Transverse colon (tissue), 4 donors: ENCODE data around the gene INO80. TPM values are rescaled to one million over a fixed set of nuclear protein-coding genes. Genes with fewer than 3 reads are reported as not detected.

Experiments used
- DNase-seq: peaks from one replicate; pipeline ENCODE4 v3.0.0-alpha.2; 2019
- H3K27ac ChIP-seq, 4 donors: fragments of 200-600 bp; sonication (generic); 2 replicates each; pipeline ENCODE4 v1.5.1; 2016 to 2018; ENCODE audit warnings: inconsistent platforms in 4 of 4
- H3K27me3 ChIP-seq: fragments of 200-600 bp; sonication (generic); 2 replicates; pipeline ENCODE4 v1.5.1; 2017; ENCODE audit warnings: inconsistent platforms
- H3K36me3 ChIP-seq, 4 donors: fragments of 200-600 bp; sonication (generic); 2 replicates each; pipeline ENCODE4 v1.5.1; 2017 to 2019; ENCODE audit warnings: inconsistent platforms in 4 of 4
- H3K4me1 ChIP-seq, 4 donors: fragments of 200-600 bp; sonication (generic); 2 replicates each; pipeline ENCODE4 v1.5.1; 2017 to 2020; ENCODE audit warnings: inconsistent platforms in 4 of 4
- H3K4me3 ChIP-seq, 4 donors: fragments of 200-600 bp; sonication (generic); 1 replicate in 1 of 4; 2 replicates in 3 of 4; pipeline versions ENCODE4 v1.5.1 to v1.6.1; 2017 to 2019; ENCODE audit warnings: inconsistent platforms in 4 of 4
- H3K9me3 ChIP-seq, 2 donors: fragments of 200-600 bp; sonication (generic); 2 replicates each; pipeline ENCODE4 v1.5.1; 2017 to 2019; ENCODE audit warnings: inconsistent platforms in 2 of 2
- EP300 ChIP-seq: sonication (generic); formaldehyde crosslinking; IDR thresholded peaks from one replicate; pipeline ENCODE4 v1.6.1; 2017; ENCODE audit warnings: antibody characterized with exemption, low read depth
- POLR2A ChIP-seq: fragments of 450-650 bp; IDR thresholded peaks from one replicate; pipeline ENCODE4 v1.6.1; 2016; ENCODE audit warnings: antibody characterized with exemption, mild to moderate bottlenecking, moderate library complexity
- POLR2AphosphoS5 ChIP-seq, 3 donors: sonication (generic); formaldehyde crosslinking; IDR thresholded peaks; one replicate each; pipeline ENCODE4 v1.6.1; 2016; ENCODE audit warnings: antibody characterized with exemption in 3 of 3
- WGBS, 2 donors: methylation state at CpG; one replicate each; pipeline ENCODE4 v1.1.5; 2018; ENCODE audit warnings: low coverage in 1 of 2; 5-methylcytosine and 5-hydroxymethylcytosine counted together
- in situ Hi-C, 4 donors: fragments of 200-750 bp; cut with MboI; loops; one replicate each; pipeline versions ENCODE4 v1.15.0 to v1.15.1; 2017; ENCODE audit warnings: low sequenced_read_pairs in 3 of 4, low pct_ligation_motif_present in 1 of 4, low pct_unique_long_range_greater_than_20kb in 1 of 4
- intact Hi-C: fragments of 100-400 bp; cut with DNase I; formaldehyde crosslinking; loops from one replicate; pipeline ENCODE4 v1.15.1; 2023; ENCODE audit warnings: low total_unique reads
- total RNA-seq, 4 donors: library from RNA; depleted of rRNA; stranded (reverse); fragments of >200 nt; gene quantifications; one replicate each; pipeline ENCODE4 v1.1.0, GENCODE V29; 2016
- TF ChIP-seq, protein P1 (sequence below), 5 experiments: fragments of 200-600 bp in 3 of 5; fragments of 450-650 bp in 2 of 5; sonication (generic) in 3 of 5; IDR thresholded peaks; 1 replicate in 2 of 5; 2 replicates in 3 of 5; pipeline ENCODE4 v1.5.1; 2016 to 2017; ENCODE audit warnings: antibody characterized with exemption in 5 of 5, inconsistent platforms in 3 of 5, mild to moderate bottlenecking in 2 of 5, moderate library complexity in 1 of 5

INO80 gene
- total RNA-seq, 4 donors from 2014 or later: 21.8 to 69.1 (median 29.8) TPM

DNA sequence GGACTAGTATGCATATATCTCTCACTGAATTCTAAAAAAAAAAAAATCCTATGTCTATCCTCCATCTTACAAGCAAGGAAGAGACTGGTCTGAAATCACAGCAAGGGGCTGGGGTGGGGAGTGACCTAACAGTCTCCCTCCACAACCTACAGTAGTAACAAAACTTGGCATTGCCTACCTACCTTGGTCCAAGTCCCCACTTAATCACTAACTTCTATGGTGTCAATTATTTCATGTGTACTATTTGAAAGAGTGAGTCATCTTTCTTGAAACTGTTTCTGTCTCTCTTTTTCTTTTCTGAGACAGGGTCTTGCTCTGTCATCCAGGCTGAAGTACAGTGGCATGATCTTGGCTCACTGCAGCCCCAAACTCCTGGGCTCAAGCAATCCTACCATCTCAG is 126.0 kb downstream of the INO80 start:
- Histone ChIP-seq H3K4me1 (peaks cover 0 to 13% (median 3%) of the 10 kb centered on the region in 4 donors), H3K36me3 (peaks cover 0 to 32% (median 12%) of the 10 kb centered on the region in 4 donors), H3K9me3 (no peaks in the 10 kb centered on the region), H3K27ac (no peak overlapping the region), H3K27me3 (no peaks in the 10 kb centered on the region), H3K4me3 (no peak overlapping the region)
- TF ChIP-seq POLR2A: no peak
- TF ChIP-seq, protein P1, sequence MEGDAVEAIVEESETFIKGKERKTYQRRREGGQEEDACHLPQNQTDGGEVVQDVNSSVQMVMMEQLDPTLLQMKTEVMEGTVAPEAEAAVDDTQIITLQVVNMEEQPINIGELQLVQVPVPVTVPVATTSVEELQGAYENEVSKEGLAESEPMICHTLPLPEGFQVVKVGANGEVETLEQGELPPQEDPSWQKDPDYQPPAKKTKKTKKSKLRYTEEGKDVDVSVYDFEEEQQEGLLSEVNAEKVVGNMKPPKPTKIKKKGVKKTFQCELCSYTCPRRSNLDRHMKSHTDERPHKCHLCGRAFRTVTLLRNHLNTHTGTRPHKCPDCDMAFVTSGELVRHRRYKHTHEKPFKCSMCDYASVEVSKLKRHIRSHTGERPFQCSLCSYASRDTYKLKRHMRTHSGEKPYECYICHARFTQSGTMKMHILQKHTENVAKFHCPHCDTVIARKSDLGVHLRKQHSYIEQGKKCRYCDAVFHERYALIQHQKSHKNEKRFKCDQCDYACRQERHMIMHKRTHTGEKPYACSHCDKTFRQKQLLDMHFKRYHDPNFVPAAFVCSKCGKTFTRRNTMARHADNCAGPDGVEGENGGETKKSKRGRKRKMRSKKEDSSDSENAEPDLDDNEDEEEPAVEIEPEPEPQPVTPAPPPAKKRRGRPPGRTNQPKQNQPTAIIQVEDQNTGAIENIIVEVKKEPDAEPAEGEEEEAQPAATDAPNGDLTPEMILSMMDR (IDR thresholded peaks at IDR 0.05): no peak
- no peak for TF ChIP-seq EP300
- no peak for TF ChIP-seq POLR2AphosphoS5 (IDR thresholded peaks at IDR 0.05)
- in situ Hi-C loops (no loop called here), intact Hi-C loops (no loop called here)
- no peak for DNase-seq

DNA sequence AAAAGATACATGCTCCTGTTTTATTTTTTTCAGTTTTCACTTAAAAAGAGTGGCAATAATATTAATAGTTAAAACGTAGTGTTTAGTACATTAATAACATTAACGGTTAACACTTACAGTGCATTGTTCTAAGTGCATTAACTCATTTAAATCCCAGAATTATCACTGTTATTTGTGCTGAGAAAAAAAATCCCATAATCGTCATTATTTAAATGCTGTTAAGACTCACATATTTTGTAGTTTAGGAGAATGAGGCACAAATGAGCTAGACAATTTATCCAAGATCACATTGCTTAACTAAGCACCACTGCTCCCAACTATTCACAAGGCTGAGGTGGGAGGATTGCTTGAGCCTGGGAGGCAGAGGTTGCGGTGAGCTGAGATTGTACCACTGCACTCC is 127.9 kb downstream of the INO80 start:
- H3K36me3 ChIP-seq: peaks cover 0 to 49% (median 22%) of the 10 kb centered on the region in 4 donors

DNA sequence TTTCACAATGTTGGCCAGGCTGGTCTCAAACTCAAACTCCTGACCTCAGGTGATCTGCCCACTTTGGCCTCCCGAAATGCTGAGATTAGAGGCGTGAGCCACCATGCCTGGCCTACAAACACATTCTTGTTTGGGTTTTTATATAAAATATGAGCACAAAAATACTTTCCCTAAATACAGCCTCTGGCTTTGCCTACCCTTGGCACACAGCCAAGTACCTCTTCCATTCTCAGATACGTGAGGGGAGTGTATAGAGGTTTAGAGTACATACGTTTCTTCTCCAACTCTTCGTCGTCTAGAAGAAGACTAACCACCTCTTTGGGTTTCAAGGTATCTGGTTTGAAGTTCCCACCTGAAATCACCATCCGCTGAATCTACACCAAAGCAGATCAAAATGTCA is 129.3 kb downstream of the INO80 start:
- intact Hi-C loops: no loop called here
- peaks cover 0 to 62% (median 29%) of the 10 kb centered on the region in 4 donors for H3K36me3 ChIP-seq
- H3K4me3 ChIP-seq: no peak overlapping the region
- no peak for DNase-seq
- H3K4me1 ChIP-seq: peaks cover 0 to 2% (median 0%) of the 10 kb centered on the region in 4 donors
- H3K27ac ChIP-seq: no peak overlapping the region
- 95 to 100% methylated on average over 2 to 7 of the region's 7 CpGs for WGBS, 2 donors
- no peak for TF ChIP-seq POLR2AphosphoS5 (IDR thresholded peaks at IDR 0.05)
- TF ChIP-seq EP300: no peak
- TF ChIP-seq, protein P1 (IDR thresholded peaks at IDR 0.05): no peak
- TF ChIP-seq POLR2A: no peak
- no peaks in the 10 kb centered on the region for H3K27me3 ChIP-seq
- in situ Hi-C loops: no loop called here
- H3K9me3 ChIP-seq: no peaks in the 10 kb centered on the region

More for the DNA sequence above, 127.9 kb downstream of the INO80 start:
- Histone ChIP-seq H3K4me1 (peaks cover 0 to 13% (median 3%) of the 10 kb centered on the region in 4 donors), H3K9me3 (no peaks in the 10 kb centered on the region), H3K27ac (no peak overlapping the region), H3K4me3 (no peak overlapping the region), H3K27me3 (no peaks in the 10 kb centered on the region)
- DNase-seq: no peak
- WGBS, 2 donors: 83 to 92% methylated on average over 3 to 4 of the region's 4 CpGs
- in situ Hi-C loops (no loop called here), intact Hi-C loops (no loop called here)
- TF ChIP-seq EP300 (no peak), POLR2AphosphoS5 (IDR thresholded peaks at IDR 0.05) (no peak), POLR2A (no peak)
- TF ChIP-seq, protein P1 (IDR thresholded peaks at IDR 0.05): no peak

DNA sequence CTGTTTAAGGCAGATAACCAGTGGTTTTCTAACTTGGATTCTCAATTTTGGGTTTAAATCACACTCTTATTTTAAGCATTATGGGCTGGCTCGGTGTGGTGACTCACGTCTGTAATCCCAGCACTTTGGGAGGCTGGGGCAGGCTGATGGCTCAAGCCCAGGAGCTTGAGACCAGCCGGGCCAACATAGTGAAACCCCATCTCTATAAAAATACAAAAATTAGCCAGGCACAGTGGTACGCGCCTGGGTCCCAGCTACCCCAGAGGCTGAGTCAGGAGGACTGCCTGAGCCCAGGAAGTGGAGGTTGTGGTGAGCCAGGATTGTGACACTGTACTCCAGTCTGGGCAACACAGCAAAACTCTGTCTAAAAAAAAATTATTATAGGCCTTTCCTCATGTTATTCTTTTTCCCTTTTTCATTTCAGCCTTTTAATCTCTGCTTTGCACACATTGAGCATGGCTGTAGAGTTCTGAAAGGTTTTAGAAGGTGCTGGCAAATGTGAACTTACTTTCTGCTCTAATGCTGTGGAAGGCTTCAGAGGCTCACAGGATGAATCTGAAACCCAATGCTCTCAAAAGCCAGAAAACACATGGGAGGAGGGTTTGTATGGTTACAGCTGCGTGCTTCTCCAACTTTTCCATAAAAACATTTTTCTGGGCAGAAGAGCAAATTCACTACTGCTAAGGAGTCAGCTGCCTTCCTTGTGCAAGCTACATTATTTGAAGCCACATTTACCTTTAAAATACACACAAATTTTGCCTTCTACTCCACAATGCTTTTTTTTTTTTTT is 130.3 kb downstream of the INO80 start:
- Histone ChIP-seq H3K4me3 (no peak overlapping the region), H3K27me3 (no peaks in the 10 kb centered on the region), H3K27ac (no peak overlapping the region), H3K36me3 (peaks cover 0 to 72% (median 33%) of the 10 kb centered on the region in 4 donors), H3K9me3 (no peaks in the 10 kb centered on the region), H3K4me1 (no peaks in the 10 kb centered on the region)
- in situ Hi-C loops: no loop called here
- no peak for TF ChIP-seq EP300
- no peak for TF ChIP-seq POLR2A
- TF ChIP-seq POLR2AphosphoS5 (IDR thresholded peaks at IDR 0.05): no peak
- TF ChIP-seq, protein P1 (IDR thresholded peaks at IDR 0.05): no peak
- intact Hi-C loops: no loop called here
- WGBS, 2 donors: 86 to 90% methylated on average over 1 to 6 of the region's 6 CpGs
- no peak for DNase-seq
